HepG2 (cell line): ENCODE data around the gene MEMO1.

Experiments used
- ELF1 ChIP-seq: sonication (generic); formaldehyde crosslinking; IDR thresholded peaks from 2 replicates; pipeline ENCODE4 v1.4.0; 2020; ENCODE audit warnings: missing genetic modification reagents
- EP300 ChIP-seq, 3 experiments: sonication (generic) in 1 of 3; formaldehyde crosslinking in 1 of 3; IDR thresholded peaks; 2 replicates each; pipeline versions ENCODE4 v1.5.1 to v1.6.1; 2011 to 2020; ENCODE audit warnings: low read depth in 2 of 3, low read length in 2 of 3, borderline replicate concordance in 1 of 3, improper control_type of control experiment in 1 of 3, mild to moderate bottlenecking in 1 of 3, missing genetic modification reagents in 1 of 3, moderate library complexity in 1 of 3
- ETV5 ChIP-seq: IDR thresholded peaks from 2 replicates; pipeline ENCODE4 v1.6.1; 2018; ENCODE audit warnings: missing biosample characterization, missing genetic modification reagents, inconsistent platforms, borderline replicate concordance
- GATAD2A ChIP-seq: IDR thresholded peaks from 2 replicates; pipeline ENCODE4 v1.6.1; 2016
- HDAC2 ChIP-seq: sonication (generic); formaldehyde crosslinking; IDR thresholded peaks from 2 replicates; pipeline ENCODE4 v1.4.0; 2020; ENCODE audit warnings: missing genetic modification reagents
- KDM1A ChIP-seq: IDR thresholded peaks from 2 replicates; pipeline ENCODE4 v1.6.1; 2016; ENCODE audit warnings: missing compliant biosample characterization
- KLF16 ChIP-seq, 2 experiments: sonication (generic) in 1 of 2; formaldehyde crosslinking in 1 of 2; IDR thresholded peaks; 2 replicates each; pipeline versions ENCODE4 v1.6.1 to v1.8.0; 2016 to 2023; ENCODE audit warnings: missing genetic modification reagents in 2 of 2, missing compliant biosample characterization in 1 of 2
- NCOA2 ChIP-seq: sonication (generic); formaldehyde crosslinking; IDR thresholded peaks from 2 replicates; pipeline ENCODE4 v1.8.0; 2022; ENCODE audit warnings: inconsistent platforms
- NR2C2 ChIP-seq: sonication (generic); formaldehyde crosslinking; IDR thresholded peaks from 2 replicates; pipeline ENCODE4 v1.4.0; 2020; ENCODE audit warnings: missing genetic modification reagents, mild to moderate bottlenecking, moderate library complexity, borderline replicate concordance
- SP4 ChIP-seq: sonication (generic); formaldehyde crosslinking; IDR thresholded peaks from 2 replicates; pipeline ENCODE4 v1.8.1; 2023; ENCODE audit warnings: mild to moderate bottlenecking, missing genetic modification reagents
- TCF12 ChIP-seq, 2 experiments: fragments of 450-650 bp in 1 of 2; sonication (generic) in 1 of 2; formaldehyde crosslinking in 1 of 2; IDR thresholded peaks; 2 replicates each; pipeline versions ENCODE4 v1.6.1 to v1.8.0; 2017 to 2022; ENCODE audit warnings: antibody characterized with exemption in 1 of 2, mild to moderate bottlenecking in 1 of 2, missing genetic modification reagents in 1 of 2, moderate library complexity in 1 of 2
- ZNF337 ChIP-seq: sonication (generic); formaldehyde crosslinking; IDR thresholded peaks from 2 replicates; pipeline ENCODE4 v1.5.1; 2020; ENCODE audit warnings: missing genetic modification reagents, low read depth, mild to moderate bottlenecking, borderline replicate concordance
- ZNF619 ChIP-seq: sonication (generic); formaldehyde crosslinking; IDR thresholded peaks from 2 replicates; pipeline ENCODE4 v1.4.0; 2020; ENCODE audit warnings: mild to moderate bottlenecking, missing genetic modification reagents
- TF ChIP-seq, protein P1 (sequence below): sonication (generic); formaldehyde crosslinking; IDR thresholded peaks from 2 replicates; pipeline ENCODE4 v1.5.0; 2020; ENCODE audit warnings: mild to moderate bottlenecking, missing genetic modification reagents, moderate library complexity

DNA sequence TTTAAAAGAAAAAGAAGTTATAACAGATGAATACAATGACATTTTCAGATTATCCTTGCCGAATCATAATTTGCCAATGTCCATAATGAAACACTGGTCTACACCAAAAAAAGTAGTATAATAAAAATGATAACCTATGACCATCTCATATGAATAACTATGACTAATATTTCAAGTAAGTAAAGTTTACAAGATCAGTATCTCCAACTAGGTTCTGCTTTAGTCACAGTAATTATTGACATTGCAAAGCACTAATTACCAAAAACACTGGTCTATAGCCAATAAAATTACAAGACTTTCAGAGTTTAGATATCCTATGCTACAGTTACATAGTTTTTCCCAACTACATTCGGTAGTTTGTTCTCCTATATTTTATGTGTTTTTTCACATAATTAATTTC, 136.7 kb downstream of the MEMO1 start:
- no peak for TF ChIP-seq ELF1 (CRISPR knock-in tag)
- no peak for TF ChIP-seq EP300 (IDR thresholded peaks at IDR 0.05; ENCODE audit: low read depth in 2 of 2, low read length in 2 of 2)
- no peak for TF ChIP-seq EP300 (CRISPR knock-in tag; IDR thresholded peaks at IDR 0.05; ENCODE audit: borderline replicate concordance)
- TF ChIP-seq KDM1A (CRISPR knock-in tag), result no peak
- no peak for TF ChIP-seq GATAD2A (CRISPR knock-in tag)
- no peak for TF ChIP-seq ZNF619 (CRISPR knock-in tag)
- TF ChIP-seq, protein P1, sequence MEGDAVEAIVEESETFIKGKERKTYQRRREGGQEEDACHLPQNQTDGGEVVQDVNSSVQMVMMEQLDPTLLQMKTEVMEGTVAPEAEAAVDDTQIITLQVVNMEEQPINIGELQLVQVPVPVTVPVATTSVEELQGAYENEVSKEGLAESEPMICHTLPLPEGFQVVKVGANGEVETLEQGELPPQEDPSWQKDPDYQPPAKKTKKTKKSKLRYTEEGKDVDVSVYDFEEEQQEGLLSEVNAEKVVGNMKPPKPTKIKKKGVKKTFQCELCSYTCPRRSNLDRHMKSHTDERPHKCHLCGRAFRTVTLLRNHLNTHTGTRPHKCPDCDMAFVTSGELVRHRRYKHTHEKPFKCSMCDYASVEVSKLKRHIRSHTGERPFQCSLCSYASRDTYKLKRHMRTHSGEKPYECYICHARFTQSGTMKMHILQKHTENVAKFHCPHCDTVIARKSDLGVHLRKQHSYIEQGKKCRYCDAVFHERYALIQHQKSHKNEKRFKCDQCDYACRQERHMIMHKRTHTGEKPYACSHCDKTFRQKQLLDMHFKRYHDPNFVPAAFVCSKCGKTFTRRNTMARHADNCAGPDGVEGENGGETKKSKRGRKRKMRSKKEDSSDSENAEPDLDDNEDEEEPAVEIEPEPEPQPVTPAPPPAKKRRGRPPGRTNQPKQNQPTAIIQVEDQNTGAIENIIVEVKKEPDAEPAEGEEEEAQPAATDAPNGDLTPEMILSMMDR, result no peak
- TF ChIP-seq NCOA2 (CRISPR knock-in tag), result no peak
- TF ChIP-seq HDAC2 (CRISPR knock-in tag), result no peak
- TF ChIP-seq KLF16 (CRISPR knock-in tag; IDR thresholded peaks at IDR 0.05), result no peak
- no peak for TF ChIP-seq TCF12 (IDR thresholded peaks at IDR 0.05)
- no peak for TF ChIP-seq TCF12 (CRISPR knock-in tag; IDR thresholded peaks at IDR 0.05)
- TF ChIP-seq SP4 (CRISPR knock-in tag), result no peak
- TF ChIP-seq ZNF337 (CRISPR knock-in tag), result no peak
- no peak for TF ChIP-seq ETV5 (CRISPR knock-in tag)
- no peak for TF ChIP-seq NR2C2 (CRISPR knock-in tag)
